ENCODE results near the gene COL27A1.

DNA sequence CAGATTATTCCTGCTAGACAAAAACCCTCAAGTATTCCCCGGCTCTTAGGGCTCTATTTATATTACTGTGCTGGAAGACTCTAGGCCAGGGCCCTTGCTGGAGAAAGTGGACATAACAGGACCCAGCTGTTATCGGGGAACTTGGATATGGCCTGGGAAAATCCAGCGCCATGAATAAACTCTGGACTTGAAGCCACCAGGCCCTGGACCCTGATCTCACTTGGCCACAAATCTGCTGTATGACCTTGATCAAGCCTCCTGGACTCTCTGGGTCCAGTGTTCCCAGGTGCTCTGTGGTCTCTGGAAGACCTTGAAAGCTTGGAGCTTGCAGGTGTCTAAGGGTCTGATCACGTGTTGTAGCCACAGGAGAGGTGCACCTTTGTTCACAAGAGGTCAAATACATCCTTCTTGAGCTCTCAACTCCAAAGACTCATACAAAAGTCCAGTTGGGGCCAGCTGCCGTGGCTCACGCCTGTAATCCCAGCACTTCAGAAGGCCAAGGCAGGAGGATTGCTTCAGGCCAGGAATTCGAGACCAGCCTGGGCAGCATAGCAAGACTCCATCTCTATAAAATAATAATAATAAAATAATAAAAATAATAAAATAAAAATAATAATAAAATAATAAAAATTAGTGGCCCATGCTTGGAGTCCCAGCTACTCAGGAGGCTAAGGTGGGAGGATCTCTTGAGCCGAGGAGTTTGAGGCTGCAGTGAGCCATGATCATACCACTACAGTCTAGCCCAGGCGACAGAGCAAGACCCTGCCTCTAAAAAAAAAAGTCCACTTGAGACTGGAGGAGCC is 26.5 kb downstream of the COL27A1 start:
- TF ChIP-seq, protein P1, sequence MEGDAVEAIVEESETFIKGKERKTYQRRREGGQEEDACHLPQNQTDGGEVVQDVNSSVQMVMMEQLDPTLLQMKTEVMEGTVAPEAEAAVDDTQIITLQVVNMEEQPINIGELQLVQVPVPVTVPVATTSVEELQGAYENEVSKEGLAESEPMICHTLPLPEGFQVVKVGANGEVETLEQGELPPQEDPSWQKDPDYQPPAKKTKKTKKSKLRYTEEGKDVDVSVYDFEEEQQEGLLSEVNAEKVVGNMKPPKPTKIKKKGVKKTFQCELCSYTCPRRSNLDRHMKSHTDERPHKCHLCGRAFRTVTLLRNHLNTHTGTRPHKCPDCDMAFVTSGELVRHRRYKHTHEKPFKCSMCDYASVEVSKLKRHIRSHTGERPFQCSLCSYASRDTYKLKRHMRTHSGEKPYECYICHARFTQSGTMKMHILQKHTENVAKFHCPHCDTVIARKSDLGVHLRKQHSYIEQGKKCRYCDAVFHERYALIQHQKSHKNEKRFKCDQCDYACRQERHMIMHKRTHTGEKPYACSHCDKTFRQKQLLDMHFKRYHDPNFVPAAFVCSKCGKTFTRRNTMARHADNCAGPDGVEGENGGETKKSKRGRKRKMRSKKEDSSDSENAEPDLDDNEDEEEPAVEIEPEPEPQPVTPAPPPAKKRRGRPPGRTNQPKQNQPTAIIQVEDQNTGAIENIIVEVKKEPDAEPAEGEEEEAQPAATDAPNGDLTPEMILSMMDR (IDR thresholded peaks at IDR 0.05): no peak
- no peak for TF ChIP-seq EP300 (IDR thresholded peaks at IDR 0.05)
- TF ChIP-seq POLR2A (IDR thresholded peaks at IDR 0.05): no peak
